ENCODE results near the gene CYP11A1. TPM values are rescaled to one million over a fixed set of nuclear protein-coding genes. Genes with fewer than 3 reads are reported as not detected.
"Not testable (repeated sequence)": the region's sequence is repeated elsewhere in the genome, so short reads cannot be mapped to it uniquely, and the experiment has no call there.

CYP11A1 gene
- total RNA-seq, 2 donors from 2014 or later, result not detected

- not testable (repeated sequence) for H3K4me3 ChIP-seq; H3K36me3 ChIP-seq; H3K27ac ChIP-seq; DNase-seq (ENCODE audit: low spot score); H3K27me3 ChIP-seq (replicated peaks; ENCODE audit: insufficient read depth); H3K4me1 ChIP-seq (ENCODE audit: control insufficient read depth in 1 of 2, low read depth in 2 of 2); ATAC-seq (ENCODE audit: insufficient number of reproducible peaks, low FRiP score, low read depth); H3K9me3 ChIP-seq
These were observed 9.9 kb downstream of the CYP11A1 start for GRCh38 chr15:74357514-74357913.

GRCh38 chr15:74356050-74356449 is 11.4 kb downstream of the CYP11A1 start:
- not testable (repeated sequence) for DNase-seq (ENCODE audit: low spot score)

GRCh38 chr15:74353992-74354391 is 13.5 kb downstream of the CYP11A1 start:
- DNase-seq (ENCODE audit: low spot score); H3K36me3 ChIP-seq; H3K27ac ChIP-seq; H3K9me3 ChIP-seq; ATAC-seq (ENCODE audit: insufficient number of reproducible peaks, low FRiP score, low read depth); H3K4me1 ChIP-seq (ENCODE audit: control insufficient read depth in 1 of 2, low read depth in 2 of 2); H3K4me3 ChIP-seq; H3K27me3 ChIP-seq (replicated peaks; ENCODE audit: insufficient read depth): not testable (repeated sequence)

More at GRCh38 chr15:74356050-74356449, 11.4 kb downstream of the CYP11A1 start:
- not testable (repeated sequence) for H3K4me3 ChIP-seq; H3K36me3 ChIP-seq; H3K27ac ChIP-seq; ATAC-seq (ENCODE audit: insufficient number of reproducible peaks, low FRiP score, low read depth); H3K9me3 ChIP-seq; H3K4me1 ChIP-seq (ENCODE audit: control insufficient read depth in 1 of 2, low read depth in 2 of 2); H3K27me3 ChIP-seq (replicated peaks; ENCODE audit: insufficient read depth)

GRCh38 chr15:74352393-74352910 is 15.0 kb downstream of the CYP11A1 start:
- DNase-seq (ENCODE audit: low spot score), result no peak

GRCh38 chr15:74351670-74352069 is 15.8 kb downstream of the CYP11A1 start:
- DNase-seq (ENCODE audit: low spot score), result no peak
- no peak for TF ChIP-seq CTCF (IDR thresholded peaks at IDR 0.05)
- H3K4me3 ChIP-seq, result no peak overlapping the region

More at GRCh38 chr15:74352393-74352910, 15.0 kb downstream of the CYP11A1 start:
- no peaks in the 10 kb centered on the region for H3K4me1 ChIP-seq (ENCODE audit: control insufficient read depth in 1 of 2, low read depth in 2 of 2)
- no peak overlapping the region for H3K27ac ChIP-seq
- no peak for ATAC-seq (ENCODE audit: insufficient number of reproducible peaks, low FRiP score, low read depth)
- H3K27me3 ChIP-seq (replicated peaks; ENCODE audit: insufficient read depth), result no peaks in the 10 kb centered on the region
- no peak overlapping the region for H3K4me3 ChIP-seq
- H3K9me3 ChIP-seq, result no peaks in the 10 kb centered on the region
- H3K36me3 ChIP-seq, result no peaks in the 10 kb centered on the region
- TF ChIP-seq CTCF (IDR thresholded peaks at IDR 0.05), result no peak

GRCh38 chr15:74350295-74351275 is 16.9 kb downstream of the CYP11A1 start:
- ATAC-seq (ENCODE audit: insufficient number of reproducible peaks, low FRiP score, low read depth), result no peak

More at GRCh38 chr15:74351670-74352069, 15.8 kb downstream of the CYP11A1 start:
- Histone ChIP-seq H3K36me3 (no peaks in the 10 kb centered on the region), H3K27me3 (replicated peaks; ENCODE audit: insufficient read depth) (no peaks in the 10 kb centered on the region), H3K4me1 (ENCODE audit: control insufficient read depth in 1 of 2, low read depth in 2 of 2) (no peaks in the 10 kb centered on the region), H3K9me3 (no peaks in the 10 kb centered on the region), H3K27ac (no peak overlapping the region)
- no peak for ATAC-seq (ENCODE audit: insufficient number of reproducible peaks, low FRiP score, low read depth)

More at GRCh38 chr15:74350295-74351275, 16.9 kb downstream of the CYP11A1 start:
- Histone ChIP-seq H3K27me3 (replicated peaks; ENCODE audit: insufficient read depth) (no peaks in the 10 kb centered on the region), H3K9me3 (no peaks in the 10 kb centered on the region), H3K4me3 (no peak overlapping the region), H3K27ac (no peak overlapping the region), H3K36me3 (no peaks in the 10 kb centered on the region), H3K4me1 (ENCODE audit: control insufficient read depth in 1 of 2, low read depth in 2 of 2) (no peaks in the 10 kb centered on the region)
- DNase-seq (ENCODE audit: low spot score), result no peak
- TF ChIP-seq CTCF (IDR thresholded peaks at IDR 0.05), result no peak
